Stimulated activated CD4-positive, alpha-beta T cell treated with anti-CD3 and anti-CD28 coated beads, Interleukin-1b, Interleukin-23, amount 100 ng/mL, for 1 hour (primary cell): ENCODE measurements around the gene FAM76B.

Experiments
- DNase-seq, 2 donors: peaks; one replicate each; pipeline ENCODE4 v3.0.0-alpha.2; 2020; ENCODE audit warnings: low read depth in 2 of 2

Gene FAM76B

GRCh38 chr11:95792200-95792599, 2.6 kb upstream of the FAM76B start:
- DNase-seq: no peak

GRCh38 chr11:95791709-95792033, 2.1 kb upstream of the FAM76B start:
- DNase-seq: no peak

- peak in 1 of 2 donors; percentile 10 for DNase-seq
Measured at GRCh38 chr11:95790933-95791708, 1.5 kb upstream of the FAM76B start.

GRCh38 chr11:95790123-95790932, 746 bp upstream of the FAM76B start, which contains the start of gene CEP57:
Gene CEP57, plus strand, starts transcription at chr11:95790498. Its CDS starts 201 bp downstream, at chr11:95790699.
- peak; percentile 78 to 88 for DNase-seq

GRCh38 chr11:95788921-95789505, 569 bp downstream of the FAM76B start:
- peak in 1 of 2 donors; percentile 2 for DNase-seq

GRCh38 chr11:95780544-95780943, 9.0 kb downstream of the FAM76B start:
- no peak for DNase-seq

- DNase-seq: no peak
Measured at GRCh38 chr11:95778699-95779098, 10.9 kb downstream of the FAM76B start.

- DNase-seq: no peak
Measured at GRCh38 chr11:95776859-95777258, 12.7 kb downstream of the FAM76B start.

GRCh38 chr11:95768521-95768920, 21.1 kb downstream of the FAM76B start:
- no peak for DNase-seq

- DNase-seq: no peak
Measured at GRCh38 chr11:95767498-95767897, 22.1 kb downstream of the FAM76B start.

GRCh38 chr11:95766701-95767100, 22.9 kb downstream of the FAM76B start:
- DNase-seq: no peak

- DNase-seq: no peak
Measured at GRCh38 chr11:95764267-95764898, 25.2 kb downstream of the FAM76B start.

GRCh38 chr11:95762534-95762933, 27.0 kb downstream of the FAM76B start:
- DNase-seq: no peak

GRCh38 chr11:95760941-95761340, 28.6 kb downstream of the FAM76B start:
- DNase-seq: no peak

GRCh38 chr11:95751515-95751914, 38.1 kb downstream of the FAM76B start:
- no peak for DNase-seq

GRCh38 chr11:95750101-95750500, 39.5 kb downstream of the FAM76B start:
- DNase-seq: no peak

- no peak for DNase-seq
Measured at GRCh38 chr11:95739108-95739938, 50.3 kb downstream of the FAM76B start.

- DNase-seq: no peak
Measured at GRCh38 chr11:95736809-95737208, 52.8 kb downstream of the FAM76B start.

GRCh38 chr11:95736355-95736754, 53.2 kb downstream of the FAM76B start:
- no peak for DNase-seq

- DNase-seq: no peak
Measured at GRCh38 chr11:95734009-95734572, 55.5 kb downstream of the FAM76B start.
